Hematopoietic multipotent progenitor cell treated with erythropoietin and hydrocortisone succinate and interleukin-3 and kit ligand, for 8 days (in vitro differentiated cells): ENCODE data around the gene TUT4.

ENCODE experiments used
- DNase-seq: peaks from one replicate; pipeline ENCODE4 v3.0.0-alpha.2; 2015

TUT4 gene

GRCh38 chr1:52399629-52400028, 153.3 kb downstream of the TUT4 start:
- no peak for DNase-seq

- no peak for DNase-seq
Measured at GRCh38 chr1:52393174-52393573, 159.7 kb downstream of the TUT4 start.

GRCh38 chr1:52386458-52386857, 166.4 kb downstream of the TUT4 start:
- DNase-seq, result no peak

DNA sequence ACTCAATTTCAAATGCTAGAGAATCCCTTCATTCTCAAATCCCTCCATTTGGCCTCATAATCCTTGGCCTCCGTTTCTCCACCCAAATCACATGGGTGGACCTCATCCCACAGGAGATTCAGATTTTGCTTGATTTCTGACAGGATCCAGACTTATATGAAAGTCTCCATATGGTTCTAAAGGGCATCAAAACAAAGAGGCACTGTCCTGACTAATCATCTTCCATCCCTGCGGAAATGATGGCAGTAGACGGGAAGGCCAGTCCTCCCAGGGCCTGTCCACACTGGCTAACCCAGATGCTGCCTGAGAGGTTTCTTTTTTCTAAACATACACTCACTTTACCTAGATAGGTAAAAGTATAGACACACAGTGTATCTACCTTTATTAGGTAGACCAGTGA, 167.5 kb downstream of the TUT4 start:
- no peak for DNase-seq
